Cardiac fibroblast (primary cell): ENCODE measurements around the gene CFAP20DC.
"Not testable (repeated sequence)": the region's sequence is repeated elsewhere in the genome, so short reads cannot be mapped to it uniquely, and the experiment has no call there.

ENCODE experiments used
- DNase-seq, 2 donors: peaks; one replicate each; pipeline versions ENCODE4 v3.0.0 to v3.0.0-alpha.2; 2010; ENCODE audit warnings: low read depth in 2 of 2
- H3K4me3 ChIP-seq, 2 donors: replicated peaks in 1 of 2; 1 replicate in 1 of 2; 2 replicates in 1 of 2; pipeline ENCODE4 v1.5.1; 2011; ENCODE audit warnings: low read depth in 2 of 2, low read length in 2 of 2, mild to moderate bottlenecking in 2 of 2, moderate library complexity in 1 of 2
- TF ChIP-seq, protein P1 (sequence below): IDR thresholded peaks from one replicate; pipeline ENCODE4 v1.5.1; 2011; ENCODE audit warnings: low read depth, mild to moderate bottlenecking, low read length, inconsistent platforms

CFAP20DC gene

DNA sequence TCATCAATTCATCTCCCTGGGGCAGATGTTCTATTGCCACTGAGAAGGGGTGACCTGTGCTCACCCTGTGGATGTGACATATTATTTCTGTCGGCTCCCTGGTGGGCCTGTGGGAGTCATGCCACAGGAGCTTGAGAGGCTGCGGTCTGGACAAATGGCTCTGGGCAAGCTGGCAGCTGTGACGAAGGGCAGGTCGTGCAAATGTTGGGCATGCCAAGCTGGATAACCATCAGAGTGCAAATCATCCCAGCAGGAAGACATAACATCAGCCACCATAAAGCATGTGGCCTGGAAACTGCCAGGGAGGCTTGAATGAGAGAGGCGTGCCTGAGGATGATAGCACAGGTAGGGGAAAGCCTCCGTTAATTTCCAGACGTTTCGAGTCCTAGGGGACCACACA is 338.0 kb downstream of the CFAP20DC start:
- no peak overlapping the region for H3K4me3 ChIP-seq
- DNase-seq = no peak
- TF ChIP-seq, protein P1, sequence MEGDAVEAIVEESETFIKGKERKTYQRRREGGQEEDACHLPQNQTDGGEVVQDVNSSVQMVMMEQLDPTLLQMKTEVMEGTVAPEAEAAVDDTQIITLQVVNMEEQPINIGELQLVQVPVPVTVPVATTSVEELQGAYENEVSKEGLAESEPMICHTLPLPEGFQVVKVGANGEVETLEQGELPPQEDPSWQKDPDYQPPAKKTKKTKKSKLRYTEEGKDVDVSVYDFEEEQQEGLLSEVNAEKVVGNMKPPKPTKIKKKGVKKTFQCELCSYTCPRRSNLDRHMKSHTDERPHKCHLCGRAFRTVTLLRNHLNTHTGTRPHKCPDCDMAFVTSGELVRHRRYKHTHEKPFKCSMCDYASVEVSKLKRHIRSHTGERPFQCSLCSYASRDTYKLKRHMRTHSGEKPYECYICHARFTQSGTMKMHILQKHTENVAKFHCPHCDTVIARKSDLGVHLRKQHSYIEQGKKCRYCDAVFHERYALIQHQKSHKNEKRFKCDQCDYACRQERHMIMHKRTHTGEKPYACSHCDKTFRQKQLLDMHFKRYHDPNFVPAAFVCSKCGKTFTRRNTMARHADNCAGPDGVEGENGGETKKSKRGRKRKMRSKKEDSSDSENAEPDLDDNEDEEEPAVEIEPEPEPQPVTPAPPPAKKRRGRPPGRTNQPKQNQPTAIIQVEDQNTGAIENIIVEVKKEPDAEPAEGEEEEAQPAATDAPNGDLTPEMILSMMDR = no peak

DNA sequence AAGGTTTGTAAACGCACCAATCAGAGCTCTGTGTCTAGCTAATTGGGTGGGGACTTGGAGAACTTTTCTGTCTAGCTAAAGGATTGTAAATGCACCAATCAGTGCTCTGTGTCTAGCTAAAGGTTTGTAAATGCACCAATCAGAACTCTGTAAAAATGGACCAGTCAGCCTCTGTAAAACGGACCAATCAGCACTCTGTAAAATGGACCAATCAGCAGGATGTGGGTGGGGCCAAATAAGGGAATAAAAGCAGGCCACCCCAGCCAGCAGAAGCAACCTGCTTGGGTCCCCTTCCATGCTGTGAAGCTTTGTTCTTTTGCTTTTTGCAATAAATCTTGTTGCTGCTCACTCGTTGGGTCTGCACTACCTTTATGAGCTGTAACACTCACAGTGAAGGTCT is 340.8 kb downstream of the CFAP20DC start:
- DNase-seq = not testable (repeated sequence)

GRCh38 chr3:58708116-58708791 is 341.6 kb downstream of the CFAP20DC start:
- TF ChIP-seq, protein P1 = no peak

More for the DNA sequence above, 340.8 kb downstream of the CFAP20DC start:
- H3K4me3 ChIP-seq = not testable (repeated sequence)

GRCh38 chr3:58707390-58707930 is 342.4 kb downstream of the CFAP20DC start:
- TF ChIP-seq, protein P1 = no peak
- no peak overlapping the region for H3K4me3 ChIP-seq
- DNase-seq = no peak

More at GRCh38 chr3:58708116-58708791, 341.6 kb downstream of the CFAP20DC start:
- DNase-seq = no peak
- no peak overlapping the region for H3K4me3 ChIP-seq

DNA sequence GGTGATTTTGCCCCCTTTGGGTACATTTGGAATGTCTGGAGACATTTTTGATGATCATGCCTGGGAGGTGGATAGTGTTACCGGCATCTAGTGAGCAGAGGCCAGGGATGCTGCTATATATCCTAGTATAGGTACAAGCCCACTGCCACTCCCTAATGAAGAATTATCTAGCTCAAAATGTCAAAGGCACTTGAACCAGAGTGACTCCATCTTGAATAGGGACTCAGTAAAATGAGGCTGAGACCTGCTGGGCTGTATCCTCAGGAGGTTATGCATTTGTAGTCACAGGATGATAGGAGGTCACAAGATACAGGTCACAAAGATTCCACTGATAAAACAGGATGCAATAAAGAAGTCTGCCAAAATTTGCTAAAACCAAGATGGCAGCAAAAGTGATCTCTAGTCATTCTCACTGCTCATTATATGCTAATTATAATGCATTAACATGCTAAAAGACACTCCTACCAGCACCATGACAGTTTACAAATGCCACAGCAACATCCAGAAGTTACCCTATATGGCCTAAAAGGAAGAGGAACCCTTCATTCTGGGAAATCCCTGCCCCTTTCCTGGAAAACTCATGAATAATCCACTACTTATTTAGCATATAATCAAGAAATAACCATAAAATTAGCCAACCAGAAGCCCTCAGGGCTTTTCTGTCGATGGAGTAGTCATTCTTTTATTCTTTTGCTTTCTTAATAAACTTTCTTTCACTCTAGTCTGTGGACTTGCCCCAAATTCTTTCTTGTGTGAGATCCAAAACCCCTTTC is 343.2 kb downstream of the CFAP20DC start:
- no peak for DNase-seq
- TF ChIP-seq, protein P1 = no peak
- H3K4me3 ChIP-seq = no peak overlapping the region

- no peak overlapping the region for H3K4me3 ChIP-seq
- TF ChIP-seq, protein P1 = no peak
- DNase-seq = no peak
Measured at GRCh38 chr3:58704745-58705144, 345.1 kb downstream of the CFAP20DC start.

- H3K4me3 ChIP-seq, DNase-seq: not testable (repeated sequence)
Measured at GRCh38 chr3:58704304-58704703, 345.5 kb downstream of the CFAP20DC start.
